ENCODE measurements around the gene SLAMF9. TPM values are rescaled to one million over a fixed set of nuclear protein-coding genes. Genes with fewer than 3 reads are reported as not detected.
A peak's percentile ranks its signal among the peaks of the same experiment; 100 is the strongest.

The SLAMF9 gene
- total RNA-seq (2022), result 0.36 TPM in 1 of 2 replicates, not detected in the other
- percentile 20 among the genes with signal in this experiment for Bru-seq, nascent RNA
- percentile 30 among the genes with signal in this experiment for BruChase-seq, experiment 1, labeled RNA remaining after a 2-hour chase
- percentile 23 among the genes with signal in this experiment for BruChase-seq, experiment 2, labeled RNA remaining after a 6-hour chase
- long read RNA-seq, result 0 reads

GRCh38 chr1:159953536-159954515 is at the start of gene SLAMF9:
Gene SLAMF9 (minus strand): TSS chr1:159954237. CDS start chr1:159954137, 100 bp downstream.
- H3K9me3 ChIP-seq, result no peaks in the 10 kb centered on the region
- peak within 1 kb of the TSS; percentile 6 for H3K27ac Mint-ChIP-seq (ENCODE audit: unreplicated experiment)
- no peak within 1 kb of the TSS for H3K4me3 ChIP-seq (ENCODE audit: low read depth, low read length)
- H3K36me3 ChIP-seq (ENCODE audit: control insufficient read depth, insufficient read depth, low read length), result no peaks in the 10 kb centered on the region
- H3K4me1 ChIP-seq, result peaks cover 51% of the 10 kb centered on the region
- no peaks in the 10 kb centered on the region for H3K9me3 Mint-ChIP-seq (ENCODE audit: unreplicated experiment)
- H3K4me1 Mint-ChIP-seq (ENCODE audit: low read depth, unreplicated experiment), result peaks cover 59% of the 10 kb centered on the region
- H3K4me3 Mint-ChIP-seq (ENCODE audit: unreplicated experiment), result no peak within 1 kb of the TSS
- BruUV-seq (replicated peaks), result no TSS peak
- CTCF ChIA-PET, result interaction anchor here (1.0 to 2.0 kb wide), 2 partner anchors 8 to 54 kb away, joined by 4 to 7 read pairs; partner anchors contain the start of gene IGSF9
- H3K27me3 ChIP-seq (replicated peaks; ENCODE audit: control insufficient read depth, insufficient read depth, low read length), result no peaks in the 10 kb centered on the region
- intact Hi-C loops (cut with micrococcal nuclease; ENCODE audit: unreplicated experiment), result no loop called here
- POLR2A ChIA-PET, result no interaction called here
- H3K36me3 Mint-ChIP-seq (ENCODE audit: insufficient read depth, unreplicated experiment), result no peaks in the 10 kb centered on the region
- TF ChIP-seq, protein P1, sequence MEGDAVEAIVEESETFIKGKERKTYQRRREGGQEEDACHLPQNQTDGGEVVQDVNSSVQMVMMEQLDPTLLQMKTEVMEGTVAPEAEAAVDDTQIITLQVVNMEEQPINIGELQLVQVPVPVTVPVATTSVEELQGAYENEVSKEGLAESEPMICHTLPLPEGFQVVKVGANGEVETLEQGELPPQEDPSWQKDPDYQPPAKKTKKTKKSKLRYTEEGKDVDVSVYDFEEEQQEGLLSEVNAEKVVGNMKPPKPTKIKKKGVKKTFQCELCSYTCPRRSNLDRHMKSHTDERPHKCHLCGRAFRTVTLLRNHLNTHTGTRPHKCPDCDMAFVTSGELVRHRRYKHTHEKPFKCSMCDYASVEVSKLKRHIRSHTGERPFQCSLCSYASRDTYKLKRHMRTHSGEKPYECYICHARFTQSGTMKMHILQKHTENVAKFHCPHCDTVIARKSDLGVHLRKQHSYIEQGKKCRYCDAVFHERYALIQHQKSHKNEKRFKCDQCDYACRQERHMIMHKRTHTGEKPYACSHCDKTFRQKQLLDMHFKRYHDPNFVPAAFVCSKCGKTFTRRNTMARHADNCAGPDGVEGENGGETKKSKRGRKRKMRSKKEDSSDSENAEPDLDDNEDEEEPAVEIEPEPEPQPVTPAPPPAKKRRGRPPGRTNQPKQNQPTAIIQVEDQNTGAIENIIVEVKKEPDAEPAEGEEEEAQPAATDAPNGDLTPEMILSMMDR (IDR thresholded peaks at IDR 0.05; ENCODE audit: insufficient read depth in 1 of 2, low read depth in 1 of 2, low read length in 1 of 2, severe bottlenecking in 1 of 2, unreplicated experiment in 1 of 2), result no peak
- H3K27me3 Mint-ChIP-seq (ENCODE audit: insufficient read depth, unreplicated experiment), result no peaks in the 10 kb centered on the region
- no peak for DNase-seq

GRCh38 chr1:160001440-160001839 is 47.4 kb upstream of the SLAMF9 start:
- Mint-ChIP-seq H3K27ac (ENCODE audit: unreplicated experiment) (no peak overlapping the region), H3K4me3 (ENCODE audit: unreplicated experiment) (no peak overlapping the region), H3K4me1 (ENCODE audit: low read depth, unreplicated experiment) (peaks cover 8% of the 10 kb centered on the region), H3K27me3 (ENCODE audit: insufficient read depth, unreplicated experiment) (no peaks in the 10 kb centered on the region), H3K9me3 (ENCODE audit: unreplicated experiment) (no peaks in the 10 kb centered on the region), H3K36me3 (ENCODE audit: insufficient read depth, unreplicated experiment) (no peaks in the 10 kb centered on the region)
- intact Hi-C loops (cut with micrococcal nuclease; ENCODE audit: unreplicated experiment), result no loop called here
- ChIA-PET CTCF (interaction anchor here (0.6 to 2.4 kb wide), 2 partner anchors 95 to 203 kb away, joined by 3 to 8 read pairs; no protein-coding TSS in a partner anchor), POLR2A (no interaction called here)
- Histone ChIP-seq H3K36me3 (ENCODE audit: control insufficient read depth, insufficient read depth, low read length) (no peaks in the 10 kb centered on the region), H3K4me3 (ENCODE audit: low read depth, low read length) (no peak overlapping the region), H3K9me3 (no peaks in the 10 kb centered on the region), H3K4me1 (no peaks in the 10 kb centered on the region), H3K27me3 (replicated peaks; ENCODE audit: control insufficient read depth, insufficient read depth, low read length) (no peaks in the 10 kb centered on the region)
- DNase-seq, result no peak
- BruUV-seq (replicated peaks), result no TSS peak
- TF ChIP-seq, protein P1 (IDR thresholded peaks at IDR 0.05; ENCODE audit: insufficient read depth in 1 of 2, low read depth in 1 of 2, low read length in 1 of 2, severe bottlenecking in 1 of 2, unreplicated experiment in 1 of 2), result no peak

DNA sequence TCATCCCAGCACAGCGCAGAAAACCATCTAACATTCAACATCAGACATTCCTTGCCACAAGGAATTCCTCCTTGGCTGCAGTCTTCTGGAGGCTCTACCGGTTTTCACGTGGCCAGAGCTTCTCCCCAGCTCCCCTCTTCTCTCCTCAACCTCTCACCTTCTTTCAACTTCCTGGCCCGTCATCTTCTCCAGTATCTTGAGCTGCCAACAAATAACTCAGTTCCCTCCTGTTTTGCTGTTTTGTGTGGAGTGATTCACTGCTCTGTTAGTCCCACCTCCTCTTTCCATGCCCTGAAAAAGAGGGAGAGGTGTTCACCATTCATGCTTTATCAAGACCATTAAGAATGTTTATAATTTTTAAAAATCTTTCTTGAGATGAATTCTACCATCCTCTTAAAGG is 45.2 kb upstream of the SLAMF9 start:
- POLR2A ChIA-PET, result no interaction called here
- no peak for DNase-seq
- H3K4me1 ChIP-seq, result no peaks in the 10 kb centered on the region
- H3K4me3 Mint-ChIP-seq (ENCODE audit: unreplicated experiment), result no peak overlapping the region
- H3K36me3 Mint-ChIP-seq (ENCODE audit: insufficient read depth, unreplicated experiment), result no peaks in the 10 kb centered on the region
- no peak overlapping the region for H3K27ac Mint-ChIP-seq (ENCODE audit: unreplicated experiment)
- H3K4me1 Mint-ChIP-seq (ENCODE audit: low read depth, unreplicated experiment), result peaks cover 4% of the 10 kb centered on the region
- no peaks in the 10 kb centered on the region for H3K9me3 Mint-ChIP-seq (ENCODE audit: unreplicated experiment)
- H3K4me3 ChIP-seq (ENCODE audit: low read depth, low read length), result no peak overlapping the region
- H3K27me3 Mint-ChIP-seq (ENCODE audit: insufficient read depth, unreplicated experiment), result no peaks in the 10 kb centered on the region
- H3K9me3 ChIP-seq, result no peaks in the 10 kb centered on the region
- intact Hi-C loops (cut with micrococcal nuclease; ENCODE audit: unreplicated experiment), result no loop called here
- H3K36me3 ChIP-seq (ENCODE audit: control insufficient read depth, insufficient read depth, low read length), result no peaks in the 10 kb centered on the region
- BruUV-seq (replicated peaks), result no TSS peak
- CTCF ChIA-PET, result no interaction called here
- TF ChIP-seq, protein P1 (IDR thresholded peaks at IDR 0.05; ENCODE audit: insufficient read depth in 1 of 2, low read depth in 1 of 2, low read length in 1 of 2, severe bottlenecking in 1 of 2, unreplicated experiment in 1 of 2), result no peak
- H3K27me3 ChIP-seq (replicated peaks; ENCODE audit: control insufficient read depth, insufficient read depth, low read length), result no peaks in the 10 kb centered on the region

Measured in Caco-2 (cell line).